K562 (cell line): ENCODE measurements around the gene ARL8A. TPM values are rescaled to one million over a fixed set of nuclear protein-coding genes. Genes with fewer than 3 reads are reported as not detected.

Source experiments
- ARID3A ChIP-seq: IDR thresholded peaks from 2 replicates; pipeline ENCODE4 v1.6.1; 2012; ENCODE audit warnings: low read depth, low read length, improper control_type of control experiment, borderline replicate concordance
- CREM ChIP-seq: IDR thresholded peaks from 2 replicates; pipeline ENCODE4 v1.6.1; 2014; ENCODE audit warnings: antibody characterized with exemption, low read depth
- DPF2 ChIP-seq: fragments of 450-650 bp; IDR thresholded peaks from 2 replicates; pipeline ENCODE4 v1.6.1; 2016
- KDM5B ChIP-seq: fragments of 200-600 bp; sonication (generic); IDR thresholded peaks from 2 replicates; pipeline ENCODE4 v1.6.1; 2012; ENCODE audit warnings: low read depth, mild to moderate bottlenecking, moderate library complexity, low read length, control low read depth, inconsistent platforms; ENCODE audit not compliant: insufficient replicate concordance
- NCOA1 ChIP-seq: fragments of 450-650 bp; IDR thresholded peaks from 2 replicates; pipeline ENCODE4 v1.6.1; 2016; ENCODE audit warnings: low read depth
- NFRKB ChIP-seq: fragments of 450-650 bp; IDR thresholded peaks from 2 replicates; pipeline ENCODE4 v1.6.1; 2016; ENCODE audit warnings: low read depth
- NR1H2 ChIP-seq: sonication (generic); formaldehyde crosslinking; IDR thresholded peaks from 2 replicates; pipeline ENCODE4 v1.4.0; 2020; ENCODE audit warnings: mild to moderate bottlenecking, missing genetic modification reagents
- POLR2A ChIP-seq: fragments of 450-650 bp; conservative IDR thresholded peaks from 2 replicates; pipeline ENCODE4 v1.6.1; 2016
- SOX6 ChIP-seq: fragments of 450-650 bp; IDR thresholded peaks from 2 replicates; pipeline ENCODE4 v1.6.1; 2014; ENCODE audit warnings: mild to moderate bottlenecking
- TCFL5 ChIP-seq: fragments of 250-450 bp; sonication (Bioruptor Pico); conservative IDR thresholded peaks from 2 replicates; pipeline ENCODE4 v1.6.1; 2021; ENCODE audit warnings: mild to moderate bottlenecking, moderate library complexity, matching md5 sums
- ZFX ChIP-seq: sonication (generic); formaldehyde crosslinking; IDR thresholded peaks from 2 replicates; pipeline ENCODE4 v1.8.0; 2022; ENCODE audit warnings: mild to moderate bottlenecking, missing genetic modification reagents, moderate library complexity
- ZNF212 ChIP-seq: fragments of 450-650 bp; formaldehyde crosslinking; IDR thresholded peaks from 2 replicates; pipeline ENCODE4 v1.4.0; 2020; ENCODE audit warnings: mild to moderate bottlenecking
- ZNF23 ChIP-seq: fragments of 250-450 bp; sonication (Bioruptor Pico); IDR thresholded peaks from 2 replicates; pipeline ENCODE4 v1.4.0; 2020; ENCODE audit warnings: mild to moderate bottlenecking
- ZNF280B ChIP-seq: fragments of 250-450 bp; sonication (Bioruptor Pico); IDR thresholded peaks from 2 replicates; pipeline ENCODE4 v1.5.1; 2021; ENCODE audit warnings: mild to moderate bottlenecking
- ZNF324 ChIP-seq: fragments of 250-450 bp; sonication (Bioruptor Pico); IDR thresholded peaks from 2 replicates; pipeline ENCODE4 v1.4.0; 2020; ENCODE audit warnings: mild to moderate bottlenecking
- ZNF444 ChIP-seq: fragments of 250-450 bp; sonication (Bioruptor Pico); IDR thresholded peaks from 2 replicates; pipeline ENCODE4 v1.4.0; 2020; ENCODE audit warnings: mild to moderate bottlenecking, moderate library complexity
- ZNF586 ChIP-seq: fragments of 450-650 bp; formaldehyde crosslinking; conservative IDR thresholded peaks from 2 replicates; pipeline ENCODE4 v1.4.0; 2020; ENCODE audit warnings: mild to moderate bottlenecking, moderate library complexity
- ZNF609 ChIP-seq: sonication (generic); formaldehyde crosslinking; IDR thresholded peaks from 2 replicates; pipeline ENCODE4 v1.8.1; 2023; ENCODE audit warnings: missing genetic modification reagents, mild to moderate bottlenecking, borderline replicate concordance
- ZNF75A ChIP-seq: fragments of 450-650 bp; formaldehyde crosslinking; IDR thresholded peaks from 2 replicates; pipeline ENCODE4 v1.4.0; 2020; ENCODE audit warnings: mild to moderate bottlenecking
- polyA plus RNA-seq, 8 experiments: library from polyadenylated mRNA; depleted of rRNA in 4 of 8; stranded (reverse) in 5 of 8; unstranded in 3 of 8; fragments of >200 nt; fragmentation: Nextera tagmentation in 2 of 8; fragmentation: Illumina TruSeq in 1 of 8; extraction: Ambion mirVana in 2 of 8; extraction: Trizol in 1 of 8; gene quantifications; 2 replicates each; pipeline versions ENCODE4 v1.2.1 to v1.2.3, GENCODE V29; 2011 to 2014; ENCODE audit warnings: inconsistent platforms in 1 of 8, missing spikeins in 1 of 8
- total RNA-seq, 7 experiments: library from RNA; depleted of rRNA in 6 of 7; stranded (reverse); fragments of >200 nt in 6 of 7; fragmentation: Illumina TruSeq in 2 of 7; extraction: Trizol in 2 of 7; gene quantifications; 2 replicates each; pipeline versions ENCODE4 v1.2.1 to v1.2.3, GENCODE V29; 2011 to 2021; ENCODE audit warnings: low replicate concordance in 1 of 7
- TF ChIP-seq, protein P1 (sequence below): fragments of 250-450 bp; sonication (Bioruptor Pico); IDR thresholded peaks from 2 replicates; pipeline ENCODE4 v1.5.0; 2020; ENCODE audit warnings: mild to moderate bottlenecking

ARL8A gene
- total and polyA plus RNA-seq, 9 of the 15 experiments (the other 6 are each of a cell fraction or from before 2014, with no cell fraction given) = 0.17 to 27.3 (median 15.6) TPM

GRCh38 chr1:202159534-202160371, 15.2 kb upstream of the ARL8A start (continued):
- TF ChIP-seq ZNF609 (CRISPR knock-in tag) (no peak), ZNF75A (CRISPR knock-in tag) (no peak), DPF2 (0 out of 2 replicates have a peak, but pooled peaks have one; percentile 70), ZNF444 (CRISPR knock-in tag) (peak; percentile 11; the same call in 1 of the 2 replicates), ZNF324 (CRISPR knock-in tag) (no peak), ZNF280B (CRISPR knock-in tag) (no peak), NCOA1 (no peak), NR1H2 (CRISPR knock-in tag) (no peak; the same call in 1 of the 2 replicates), ZNF23 (CRISPR knock-in tag) (no peak), KDM5B (peak; percentile 51), NFRKB (peak; percentile 97), TCFL5 (CRISPR knock-in tag) (no peak), ZFX (CRISPR knock-in tag) (no peak), SOX6 (no peak), ZNF586 (CRISPR knock-in tag) (peak; percentile 27; the same call in 1 of the 2 replicates), ZNF212 (CRISPR knock-in tag) (no peak; the same call in 1 of the 2 replicates), ARID3A (no peak), CREM (peak; percentile 89), POLR2A (peak; percentile 84)
- TF ChIP-seq, protein P1, sequence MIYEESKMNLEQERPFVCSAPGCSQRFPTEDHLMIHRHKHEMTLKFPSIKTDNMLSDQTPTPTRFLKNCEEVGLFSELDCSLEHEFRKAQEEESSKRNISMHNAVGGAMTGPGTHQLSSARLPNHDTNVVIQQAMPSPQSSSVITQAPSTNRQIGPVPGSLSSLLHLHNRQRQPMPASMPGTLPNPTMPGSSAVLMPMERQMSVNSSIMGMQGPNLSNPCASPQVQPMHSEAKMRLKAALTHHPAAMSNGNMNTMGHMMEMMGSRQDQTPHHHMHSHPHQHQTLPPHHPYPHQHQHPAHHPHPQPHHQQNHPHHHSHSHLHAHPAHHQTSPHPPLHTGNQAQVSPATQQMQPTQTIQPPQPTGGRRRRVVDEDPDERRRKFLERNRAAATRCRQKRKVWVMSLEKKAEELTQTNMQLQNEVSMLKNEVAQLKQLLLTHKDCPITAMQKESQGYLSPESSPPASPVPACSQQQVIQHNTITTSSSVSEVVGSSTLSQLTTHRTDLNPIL (CRISPR knock-in tag) = peak; percentile 59; the same call in 1 of the 2 replicates
